ENCODE results near the gene NUTM2E.
A peak's percentile ranks its signal among the peaks of the same experiment; 100 is the strongest.
"Not testable (repeated sequence)": the region's sequence is repeated elsewhere in the genome, so short reads cannot be mapped to it uniquely, and the experiment has no call there.

The NUTM2E gene

GRCh38 chr10:79826496-79827215 lies at the start of gene NUTM2E:
TSS of gene NUTM2E (plus strand) at chr10:79826739. CDS start at chr10:79841741, 15,002 bp downstream.
- peak within 1 kb of the TSS; percentile 52 for H3K4me3 ChIP-seq (ENCODE audit: low read depth, low read length)
- peak; percentile 11 for DNase-seq (ENCODE audit: low read depth)

- not testable (repeated sequence) for H3K4me3 ChIP-seq (ENCODE audit: low read depth, low read length); DNase-seq (ENCODE audit: low read depth)
Observed at GRCh38 chr10:79777997-79778396, 48.5 kb upstream of the NUTM2E start.

- not testable (repeated sequence) for H3K4me3 ChIP-seq (ENCODE audit: low read depth, low read length)
- TF ChIP-seq CTCF (IDR thresholded peaks at IDR 0.05; ENCODE audit: control insufficient read depth, extremely low read depth, insufficient read depth), result peak; percentile 64
- DNase-seq (ENCODE audit: low read depth), result peak; percentile 44
Observed at GRCh38 chr10:79779310-79779938, 47.1 kb upstream of the NUTM2E start.

GRCh38 chr10:79779992-79780391 lies 46.5 kb upstream of the NUTM2E start:
- DNase-seq (ENCODE audit: low read depth); H3K4me3 ChIP-seq (ENCODE audit: low read depth, low read length): not testable (repeated sequence)

- not testable (repeated sequence) for H3K4me3 ChIP-seq (ENCODE audit: low read depth, low read length); DNase-seq (ENCODE audit: low read depth)
Observed at GRCh38 chr10:79781584-79781983, 45.0 kb upstream of the NUTM2E start.

- not testable (repeated sequence) for H3K4me3 ChIP-seq (ENCODE audit: low read depth, low read length); DNase-seq (ENCODE audit: low read depth)
Observed at GRCh38 chr10:79787455-79787952, 39.0 kb upstream of the NUTM2E start.

GRCh38 chr10:79789351-79789750 lies 37.2 kb upstream of the NUTM2E start:
- DNase-seq (ENCODE audit: low read depth); H3K4me3 ChIP-seq (ENCODE audit: low read depth, low read length): not testable (repeated sequence)

GRCh38 chr10:79791906-79792517 lies 34.5 kb upstream of the NUTM2E start:
- not testable (repeated sequence) for DNase-seq (ENCODE audit: low read depth)

GRCh38 chr10:79799337-79799736 lies 27.2 kb upstream of the NUTM2E start:
- DNase-seq (ENCODE audit: low read depth); H3K4me3 ChIP-seq (ENCODE audit: low read depth, low read length): not testable (repeated sequence)

More at GRCh38 chr10:79791906-79792517, 34.5 kb upstream of the NUTM2E start:
- H3K4me3 ChIP-seq (ENCODE audit: low read depth, low read length), result not testable (repeated sequence)

- DNase-seq (ENCODE audit: low read depth), result not testable (repeated sequence)
Observed at GRCh38 chr10:79805857-79806256, 20.7 kb upstream of the NUTM2E start.

GRCh38 chr10:79811895-79812294 lies 14.6 kb upstream of the NUTM2E start:
- not testable (repeated sequence) for DNase-seq (ENCODE audit: low read depth); H3K4me3 ChIP-seq (ENCODE audit: low read depth, low read length)

More at GRCh38 chr10:79805857-79806256, 20.7 kb upstream of the NUTM2E start:
- not testable (repeated sequence) for H3K4me3 ChIP-seq (ENCODE audit: low read depth, low read length)

GRCh38 chr10:79816290-79816689 lies 10.2 kb upstream of the NUTM2E start:
- not testable (repeated sequence) for DNase-seq (ENCODE audit: low read depth); H3K4me3 ChIP-seq (ENCODE audit: low read depth, low read length)

- DNase-seq (ENCODE audit: low read depth); H3K4me3 ChIP-seq (ENCODE audit: low read depth, low read length): not testable (repeated sequence)
Observed at GRCh38 chr10:79823387-79823786, 3.2 kb upstream of the NUTM2E start.

- not testable (repeated sequence) for DNase-seq (ENCODE audit: low read depth)
- H3K4me3 ChIP-seq (ENCODE audit: low read depth, low read length), result peak overlapping the region; percentile 50
Observed at GRCh38 chr10:79825587-79826011, 940 bp upstream of the NUTM2E start.

- DNase-seq (ENCODE audit: low read depth), result not testable (repeated sequence)
- H3K4me3 ChIP-seq (ENCODE audit: low read depth, low read length), result peak overlapping the region; percentile 50
Observed at GRCh38 chr10:79826131-79826495, 426 bp upstream of the NUTM2E start.

- H3K4me3 ChIP-seq (ENCODE audit: low read depth, low read length); DNase-seq (ENCODE audit: low read depth): not testable (repeated sequence)
Observed at GRCh38 chr10:79833833-79834232, 7.3 kb downstream of the NUTM2E start.

GRCh38 chr10:79835891-79836290 lies 9.4 kb downstream of the NUTM2E start:
- DNase-seq (ENCODE audit: low read depth); H3K4me3 ChIP-seq (ENCODE audit: low read depth, low read length): not testable (repeated sequence)

- not testable (repeated sequence) for H3K4me3 ChIP-seq (ENCODE audit: low read depth, low read length); DNase-seq (ENCODE audit: low read depth)
Observed at GRCh38 chr10:79836891-79837290, 10.4 kb downstream of the NUTM2E start.

Data from LNCaP clone FGC (cell line).